ENCODE measurements around the gene SBK1.
A peak's percentile ranks its signal among the peaks of the same experiment; 100 is the strongest.
"Not testable (repeated sequence)": the region's sequence is repeated elsewhere in the genome, so short reads cannot be mapped to it uniquely, and the experiment has no call there.

SBK1 gene

DNA sequence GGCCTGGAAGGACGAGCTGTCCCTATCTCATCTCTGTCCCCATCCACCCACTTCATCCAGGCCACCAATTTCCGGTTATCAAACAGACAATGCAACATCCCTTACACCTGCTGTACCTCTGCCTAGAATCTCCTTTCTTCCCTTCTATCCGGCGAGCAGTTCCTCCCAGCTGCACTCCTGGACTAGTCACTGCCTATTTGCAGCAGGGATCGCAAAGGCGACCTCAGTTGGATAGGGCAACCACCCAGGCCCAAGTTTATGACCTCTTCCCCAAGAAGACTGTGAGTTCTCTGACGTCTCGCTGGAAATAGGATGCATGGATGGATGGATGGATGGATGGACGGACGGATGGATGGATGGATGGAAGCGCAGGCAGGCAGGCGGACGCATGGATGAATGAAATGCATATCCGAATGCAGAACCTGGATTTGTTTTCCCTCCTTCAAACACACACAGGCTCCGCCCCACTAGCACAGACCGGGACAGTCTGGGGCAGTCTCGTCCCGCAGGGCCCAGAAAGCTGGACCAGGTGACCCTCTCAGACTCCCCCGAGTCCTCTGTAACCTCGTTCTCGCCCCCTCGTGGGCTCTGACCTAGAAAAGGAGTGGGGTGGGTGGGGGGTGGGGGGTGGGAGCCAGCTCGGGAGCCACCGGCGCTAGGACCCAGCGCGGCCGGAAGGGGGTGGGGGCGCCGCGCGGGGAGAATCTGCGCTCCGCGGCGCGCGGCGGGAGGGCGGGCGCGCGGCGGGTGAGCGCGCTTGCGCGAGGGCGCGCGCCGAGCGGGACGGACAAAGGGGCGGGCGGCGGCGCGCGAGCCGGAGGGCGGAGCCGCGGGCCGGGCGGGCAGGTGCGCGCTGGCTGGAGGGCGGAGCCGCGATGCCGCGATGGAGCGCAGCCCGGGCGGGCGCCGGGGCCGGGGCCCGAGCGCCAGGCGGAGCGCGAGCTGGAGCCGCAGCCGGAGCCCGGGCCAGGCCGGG is at the start of gene SBK1:
SBK1 (plus strand) TSS at position 875 of the 976 bp plus-strand sequence. CDS start 24,867 bp downstream, outside the sequence.
- DNase-seq: peak; percentile 87 to 92

DNA sequence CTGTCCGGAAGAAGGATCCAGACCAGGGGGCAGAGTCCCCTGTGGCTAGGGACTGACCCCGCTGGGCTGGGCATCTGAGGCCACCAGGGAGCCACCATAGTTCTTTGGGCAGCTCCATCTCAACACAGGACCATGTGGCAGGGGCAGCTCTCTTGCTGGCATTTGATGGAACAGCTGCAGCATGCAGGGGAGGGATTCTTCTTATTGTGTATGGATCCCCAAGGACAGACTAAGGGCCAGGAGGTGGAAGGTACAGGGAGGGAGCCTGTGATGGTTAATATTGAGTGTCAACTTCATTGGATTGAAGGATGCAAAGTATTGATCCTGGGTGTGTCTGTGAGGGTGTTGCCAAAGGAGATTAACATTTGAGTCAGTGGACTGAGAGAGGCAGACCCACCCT is 42.8 kb upstream of the SBK1 start:
- DNase-seq: not testable (repeated sequence)

DNA sequence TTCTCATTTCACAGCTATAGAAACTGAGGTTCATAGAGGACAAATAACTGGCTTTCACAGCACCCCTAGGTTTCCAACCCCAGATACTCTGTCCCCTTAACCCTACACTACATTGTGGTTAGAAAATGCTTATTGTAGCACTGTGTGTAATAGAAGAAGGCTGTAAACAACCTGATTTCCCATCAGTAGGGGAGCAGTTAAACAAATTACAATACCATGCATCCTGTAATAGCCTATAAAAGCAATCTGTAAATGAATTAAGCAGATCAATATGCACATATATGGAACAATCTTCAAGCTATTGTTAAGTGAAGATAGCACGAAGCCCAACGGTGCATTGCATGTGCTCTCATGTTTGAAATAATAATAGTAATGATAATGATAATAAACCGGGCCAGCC is 41.3 kb upstream of the SBK1 start:
- no peak for DNase-seq

DNA sequence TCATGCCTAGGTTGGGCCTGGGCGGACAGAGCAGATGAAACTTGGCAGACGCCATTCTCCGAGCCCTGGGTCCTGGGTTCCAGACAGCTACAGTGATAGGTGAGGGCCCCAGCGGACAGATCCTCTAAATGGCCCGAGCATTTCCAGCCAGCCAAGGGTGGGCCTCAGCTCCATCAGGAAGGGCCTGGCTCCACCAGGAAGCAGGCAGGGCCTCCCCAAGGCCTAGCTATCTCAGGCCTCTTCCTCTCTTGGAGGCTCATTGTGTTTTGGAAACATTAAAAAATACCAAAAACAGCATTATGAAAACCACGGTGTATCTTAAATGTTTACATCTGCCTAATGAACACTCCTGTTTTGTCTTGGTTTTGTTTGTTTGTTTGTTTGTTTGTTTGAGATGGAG is 38.2 kb upstream of the SBK1 start:
- no peak for DNase-seq

DNA sequence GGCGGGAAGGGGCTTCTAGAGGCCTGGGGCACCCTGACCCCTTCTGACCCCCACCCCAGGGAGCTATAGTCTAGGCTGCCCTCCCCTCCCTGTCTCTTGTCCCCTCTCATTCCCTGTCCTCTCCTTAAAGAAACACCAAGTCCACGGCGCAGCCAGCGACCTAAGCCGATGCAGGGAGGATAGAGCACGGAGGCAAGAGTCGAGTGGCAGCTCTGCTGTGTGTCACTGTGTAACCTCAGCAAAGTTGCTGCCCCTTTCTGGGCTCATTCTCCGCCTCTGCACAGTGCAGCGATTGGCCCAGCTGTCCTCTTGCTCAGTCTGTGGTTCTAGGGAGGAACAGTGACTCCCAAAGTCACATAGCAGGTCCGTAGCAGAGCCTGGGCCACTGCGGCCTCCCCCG is 36.5 kb upstream of the SBK1 start:
- no peak for DNase-seq

DNA sequence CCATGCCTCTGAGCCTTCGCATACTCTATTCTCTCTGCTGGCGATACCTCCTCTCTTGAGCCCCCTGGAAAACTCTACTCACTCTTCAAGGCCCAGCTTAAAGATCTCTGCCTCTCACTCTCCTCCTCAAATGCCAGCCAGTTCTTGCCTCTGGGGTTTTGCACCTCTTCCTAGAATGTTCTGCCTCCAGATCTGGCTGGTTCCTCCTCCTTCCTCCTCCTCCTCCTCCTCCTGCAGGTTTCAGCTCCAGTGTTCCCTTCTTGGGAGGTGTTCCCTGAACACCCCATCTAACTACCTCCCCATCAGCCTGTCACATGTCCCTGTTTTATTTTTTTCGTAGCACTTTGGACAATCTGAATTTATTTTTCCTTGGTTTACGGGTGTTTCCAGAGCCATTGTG is 35.1 kb upstream of the SBK1 start:
- DNase-seq: no peak

DNA sequence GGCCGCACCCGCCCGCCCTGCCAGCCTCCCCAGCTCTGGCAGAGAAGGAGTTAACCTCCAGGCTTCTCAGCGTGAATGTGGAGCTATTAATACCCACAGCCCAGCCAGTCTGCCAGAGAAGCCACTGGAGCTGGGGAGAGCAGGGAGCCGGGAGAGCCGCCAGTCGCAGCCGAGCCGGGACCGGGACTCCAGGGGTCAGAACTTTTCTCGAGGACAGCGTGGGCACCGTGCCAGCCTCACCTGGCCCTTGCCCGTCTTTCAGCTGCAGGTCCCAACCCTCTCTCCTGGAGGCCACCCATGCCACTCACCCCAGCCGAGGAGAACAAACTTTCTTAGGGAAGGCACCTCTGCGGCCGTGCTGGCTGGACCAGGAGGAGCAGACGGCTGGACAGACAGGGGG is 33.8 kb upstream of the SBK1 start:
- DNase-seq: peak; percentile 6 to 22

DNA sequence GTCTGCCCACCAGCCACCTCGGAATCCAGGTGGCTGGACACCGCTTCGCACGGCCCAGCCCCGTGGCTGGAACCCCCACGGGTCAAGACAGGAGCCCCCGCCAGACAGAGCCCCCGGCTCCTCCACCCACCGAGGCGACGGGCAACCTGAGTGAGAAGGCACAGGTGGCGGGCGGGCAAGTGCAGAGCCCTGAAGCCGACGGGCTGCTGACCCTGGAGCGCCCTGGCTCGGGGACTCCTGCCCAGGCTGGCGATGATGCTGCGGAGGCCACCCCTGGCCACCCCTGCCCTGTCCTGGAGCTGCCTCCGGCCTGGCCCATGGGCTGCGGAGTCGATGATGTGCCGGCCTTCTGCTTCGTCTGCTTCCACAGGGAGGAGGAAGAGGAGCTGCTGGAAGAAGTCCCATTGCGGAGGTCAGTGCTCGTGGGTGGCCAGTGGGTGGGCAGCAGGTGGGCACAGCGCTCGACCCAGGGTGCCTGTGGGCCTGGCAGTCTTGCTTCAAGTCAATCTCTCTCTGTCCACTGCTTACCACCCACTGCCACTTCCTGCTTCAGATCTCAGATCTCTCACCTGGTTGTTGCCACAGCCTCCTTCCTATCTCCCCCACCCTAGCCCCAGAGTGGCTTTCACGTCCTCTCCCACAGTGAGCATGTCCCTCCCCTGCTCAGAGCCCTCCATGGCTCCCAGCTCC is 33.1 kb upstream of the SBK1 start:
- DNase-seq: no peak

DNA sequence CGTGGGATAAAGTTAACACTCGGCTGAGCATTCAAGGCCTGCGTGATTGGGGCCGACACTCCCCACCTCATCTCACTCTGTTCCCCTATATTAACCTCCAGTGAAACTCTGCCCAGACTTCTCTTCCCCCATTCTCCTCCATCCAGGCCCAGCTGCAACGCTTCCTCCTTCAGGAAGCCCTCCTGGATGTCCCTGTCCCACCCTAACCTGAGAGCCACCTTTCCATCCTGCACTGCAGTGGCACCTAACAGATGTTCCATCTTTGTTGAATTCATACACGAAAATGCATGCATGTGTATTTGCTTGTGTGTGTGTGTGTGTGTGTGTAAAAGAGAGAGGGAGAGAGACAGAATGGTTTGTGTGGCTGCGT is 32.6 kb upstream of the SBK1 start:
- no peak for DNase-seq

DNA sequence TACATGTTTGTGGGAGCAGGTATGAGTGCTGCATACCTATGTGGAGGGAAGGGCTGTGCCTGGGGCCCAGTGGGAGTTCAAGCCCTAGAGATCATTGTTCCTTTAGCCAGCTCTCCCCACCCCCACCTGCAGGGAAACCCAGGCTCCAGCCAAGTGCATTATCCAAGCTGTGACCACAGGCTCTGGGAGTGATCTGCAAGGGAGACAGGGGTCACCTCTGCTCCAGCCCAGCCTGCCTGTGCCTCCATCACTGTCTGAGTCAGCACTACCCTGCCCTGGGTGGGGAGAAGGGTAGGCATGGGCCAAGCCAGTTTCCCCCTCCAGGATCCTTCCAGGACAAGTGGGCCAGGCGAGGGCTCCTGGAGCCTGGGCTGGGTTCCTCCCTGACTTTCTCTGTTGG is 32.1 kb upstream of the SBK1 start:
- no peak for DNase-seq

DNA sequence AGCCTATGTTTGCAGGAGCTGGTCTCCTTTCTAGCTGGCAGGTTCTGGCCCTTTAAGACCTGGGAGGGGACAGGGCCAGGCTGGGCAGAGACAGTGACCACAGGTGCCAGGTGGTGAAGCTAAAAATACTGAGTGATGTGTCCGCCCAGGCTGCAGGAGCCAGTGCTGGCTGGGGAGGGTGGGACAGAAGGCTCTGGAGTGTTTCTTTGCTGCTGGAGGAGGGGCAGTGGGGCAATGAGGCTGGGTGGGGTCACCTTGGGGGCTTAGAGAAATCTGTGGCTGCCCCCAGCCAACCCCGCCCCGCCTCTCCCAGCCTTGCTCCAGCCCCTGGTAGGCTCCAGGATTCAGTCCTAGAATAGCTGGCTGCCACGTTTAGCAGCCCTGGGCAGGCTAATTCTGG is 30.4 kb upstream of the SBK1 start:
- peak in 1 of 2 experiments; percentile 36 for DNase-seq

DNA sequence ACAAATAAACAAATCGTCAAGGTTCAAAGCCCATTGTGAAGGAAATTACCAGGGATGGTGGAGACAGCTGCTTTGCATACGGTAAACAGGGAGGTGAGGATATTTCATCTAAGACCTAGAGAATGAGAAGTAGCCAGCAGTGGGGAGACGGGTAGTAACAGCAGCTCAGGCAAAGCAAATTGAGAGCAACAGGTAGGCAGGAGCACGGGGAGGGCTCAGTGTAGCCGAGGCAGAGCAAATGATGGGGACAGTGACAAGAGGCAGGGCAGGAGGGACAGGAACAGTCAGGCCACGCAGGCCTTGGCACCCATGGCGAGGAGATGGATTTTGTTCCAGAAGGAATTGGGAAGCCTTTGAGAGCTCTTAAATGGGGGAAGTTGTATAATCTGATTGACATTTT is 29.0 kb upstream of the SBK1 start:
- no peak for DNase-seq

DNA sequence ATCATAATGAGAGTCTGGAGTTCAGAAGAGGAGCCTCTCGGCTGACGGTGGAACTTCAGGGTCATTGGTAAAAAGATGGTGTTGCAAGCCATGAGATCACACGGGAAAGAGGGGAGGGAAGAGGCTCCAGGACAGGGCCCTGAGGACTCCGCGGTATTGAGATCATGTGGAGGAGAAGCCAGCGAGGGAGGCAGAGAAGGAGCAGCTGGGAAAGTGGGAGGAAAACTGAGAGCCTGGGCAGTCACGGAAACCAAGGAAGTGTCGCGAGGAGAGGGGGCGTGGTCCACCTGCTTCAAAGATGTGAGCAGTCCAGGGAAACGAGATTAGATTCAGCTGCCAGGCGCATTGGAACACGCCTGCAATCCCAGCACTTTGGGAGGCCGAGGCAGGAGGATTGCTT is 27.7 kb upstream of the SBK1 start:
- DNase-seq: no peak

DNA sequence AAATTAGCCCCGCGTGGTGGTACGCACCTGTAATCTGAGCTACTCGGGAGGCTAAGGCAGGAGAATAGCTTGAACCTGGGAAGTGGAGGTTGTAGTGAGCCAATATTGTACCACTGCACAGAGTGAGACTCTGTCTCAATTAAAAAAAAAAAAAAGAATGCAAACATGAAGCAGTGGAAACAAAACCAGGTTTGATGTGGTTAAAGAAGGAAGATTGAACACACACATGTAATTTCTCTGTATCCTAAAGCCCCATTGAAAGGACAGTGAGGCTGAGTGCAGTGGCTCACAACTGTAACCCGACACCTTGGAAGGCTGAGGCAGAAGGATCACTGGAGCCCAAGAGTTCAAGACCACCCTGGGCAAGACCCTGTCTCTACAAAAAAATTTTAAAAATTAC is 26.5 kb upstream of the SBK1 start:
- DNase-seq: no peak

DNA sequence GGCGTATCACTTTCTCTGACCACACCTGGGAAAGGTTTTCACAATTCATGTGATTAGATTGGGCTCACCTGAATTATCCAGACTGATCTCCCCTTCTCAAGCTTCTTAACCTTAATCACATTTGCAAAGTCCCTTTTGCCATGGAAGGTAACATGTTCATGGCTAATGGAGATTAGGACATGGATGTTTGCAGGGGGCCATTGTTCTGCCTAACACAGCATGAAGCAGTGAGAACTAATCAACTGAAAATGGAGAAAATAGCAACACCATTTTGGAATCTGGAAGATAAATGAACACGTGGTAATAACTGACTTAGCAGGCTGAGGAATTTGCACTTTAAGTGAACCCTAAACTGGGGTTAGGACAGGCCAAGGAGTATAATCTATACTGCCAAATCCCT is 25.0 kb upstream of the SBK1 start:
- DNase-seq: no peak

DNA sequence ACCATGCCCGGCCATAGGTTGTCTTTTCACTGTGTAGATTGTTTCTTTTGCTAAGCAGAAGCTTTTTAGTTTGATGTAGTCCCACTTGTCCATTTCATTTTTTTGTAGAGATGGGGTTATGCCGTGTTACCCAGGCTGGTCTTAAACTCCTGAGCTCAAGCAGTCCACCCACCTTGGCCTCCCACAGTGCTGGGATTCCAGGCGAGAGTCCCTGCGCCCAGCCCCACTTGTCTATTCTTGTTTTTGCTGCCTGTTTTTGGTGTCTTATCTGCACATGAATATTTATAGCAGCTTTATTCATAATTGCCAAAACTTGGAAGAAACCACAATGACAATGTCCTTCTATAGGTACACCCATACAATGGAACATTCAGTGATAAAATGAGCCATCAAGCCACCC is 18.8 kb upstream of the SBK1 start:
- DNase-seq: no peak

DNA sequence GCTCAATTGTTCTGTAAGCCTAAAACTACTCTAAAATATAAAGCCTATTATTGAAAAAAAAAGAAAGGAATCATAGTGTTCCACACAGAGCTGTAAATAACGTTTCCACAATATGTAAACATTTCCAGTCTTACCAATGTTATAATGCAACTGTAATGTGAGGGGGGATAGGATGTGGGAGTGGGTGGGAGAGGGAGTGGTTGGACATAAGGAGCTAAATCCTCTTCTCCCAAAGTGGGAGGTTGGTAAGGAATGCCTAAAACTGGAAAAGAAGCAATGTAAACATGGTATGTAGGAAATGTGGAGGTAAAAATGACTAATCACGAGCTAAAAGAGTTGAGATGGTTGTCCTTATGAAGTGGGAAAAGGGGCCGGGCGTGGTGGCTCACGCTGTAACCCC is 17.6 kb upstream of the SBK1 start:
- no peak for DNase-seq

DNA sequence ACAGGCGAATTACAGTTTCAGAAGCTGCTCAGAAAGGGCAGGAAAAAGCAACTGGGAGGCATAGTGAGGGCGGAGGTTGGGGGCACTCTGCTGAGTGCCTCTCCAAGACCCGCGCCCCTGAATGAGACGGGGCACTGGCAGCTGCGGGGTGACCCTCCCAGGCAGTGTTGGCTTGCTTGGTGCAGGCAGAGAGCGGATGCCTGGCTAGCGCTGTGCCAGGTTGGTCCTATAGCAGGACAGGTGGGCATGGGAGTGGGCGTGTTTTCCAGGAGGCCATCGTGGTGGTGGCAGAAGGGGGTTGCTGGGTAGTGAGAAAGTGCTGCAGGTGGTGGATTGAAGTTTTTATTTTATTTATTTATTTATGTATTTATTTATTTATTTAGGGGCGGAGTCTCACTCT is 16.0 kb upstream of the SBK1 start:
- no peak for DNase-seq

DNA sequence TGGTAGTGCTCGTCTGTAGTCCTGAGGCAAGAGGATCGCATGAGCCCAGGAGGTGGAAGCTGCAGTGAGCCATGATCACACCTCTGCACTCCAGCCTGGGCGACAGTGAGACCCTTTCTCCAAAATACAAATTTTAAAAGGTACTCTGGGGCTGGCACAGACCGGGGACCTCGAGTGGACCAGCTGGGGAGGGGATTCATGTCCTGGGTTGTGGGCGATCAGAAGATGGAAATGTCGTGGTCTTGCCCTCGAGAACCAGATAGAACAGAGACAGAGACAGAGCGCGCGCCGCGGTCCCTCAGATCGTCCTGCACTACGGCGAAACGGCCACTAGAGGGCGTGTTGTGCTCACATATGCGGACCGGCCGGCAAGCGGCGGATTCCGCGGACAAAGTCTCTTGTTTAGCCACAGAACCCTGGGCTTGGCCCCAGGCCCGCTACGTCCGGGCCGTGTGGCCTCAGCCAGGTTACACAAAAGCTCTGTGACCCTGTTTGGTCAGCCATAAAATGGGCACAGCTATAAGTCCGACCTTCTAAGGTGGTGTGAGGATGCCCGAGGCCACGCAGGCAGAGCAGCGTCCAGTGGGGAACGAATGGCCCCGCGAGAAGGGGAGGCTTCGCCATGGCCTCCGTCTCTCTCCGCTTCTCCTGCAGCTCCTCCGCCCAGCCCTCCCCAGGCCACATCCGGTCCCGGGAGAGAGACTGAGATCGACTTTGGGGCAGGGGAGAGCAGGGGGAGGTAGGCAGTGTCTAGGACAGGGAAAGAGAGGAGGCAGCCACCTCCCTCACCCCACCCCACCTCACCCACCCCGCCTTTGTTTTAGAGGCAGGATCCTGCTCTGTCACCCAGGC is 14.6 kb upstream of the SBK1 start:
- DNase-seq: peak; percentile 85 to 88

DNA sequence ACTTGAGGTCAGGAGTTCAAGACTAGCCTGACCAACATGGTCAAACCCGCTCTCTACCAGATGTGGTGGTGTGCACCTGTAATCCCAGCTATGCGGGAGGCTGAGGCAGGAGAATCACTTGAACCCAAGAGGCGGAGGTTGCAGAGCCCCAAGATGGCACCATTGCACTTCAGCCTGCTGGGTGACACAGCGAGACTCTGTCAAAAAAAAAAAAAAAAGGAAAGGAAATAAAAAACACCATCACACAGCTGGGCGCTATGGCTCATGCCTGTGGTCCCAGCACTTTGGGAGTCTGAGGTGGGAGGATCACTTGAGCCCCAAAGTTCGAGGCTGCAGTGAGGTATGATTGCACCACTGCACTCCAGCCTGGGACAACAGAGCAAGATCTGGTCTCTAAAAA is 13.3 kb upstream of the SBK1 start:
- DNase-seq: no peak

DNA sequence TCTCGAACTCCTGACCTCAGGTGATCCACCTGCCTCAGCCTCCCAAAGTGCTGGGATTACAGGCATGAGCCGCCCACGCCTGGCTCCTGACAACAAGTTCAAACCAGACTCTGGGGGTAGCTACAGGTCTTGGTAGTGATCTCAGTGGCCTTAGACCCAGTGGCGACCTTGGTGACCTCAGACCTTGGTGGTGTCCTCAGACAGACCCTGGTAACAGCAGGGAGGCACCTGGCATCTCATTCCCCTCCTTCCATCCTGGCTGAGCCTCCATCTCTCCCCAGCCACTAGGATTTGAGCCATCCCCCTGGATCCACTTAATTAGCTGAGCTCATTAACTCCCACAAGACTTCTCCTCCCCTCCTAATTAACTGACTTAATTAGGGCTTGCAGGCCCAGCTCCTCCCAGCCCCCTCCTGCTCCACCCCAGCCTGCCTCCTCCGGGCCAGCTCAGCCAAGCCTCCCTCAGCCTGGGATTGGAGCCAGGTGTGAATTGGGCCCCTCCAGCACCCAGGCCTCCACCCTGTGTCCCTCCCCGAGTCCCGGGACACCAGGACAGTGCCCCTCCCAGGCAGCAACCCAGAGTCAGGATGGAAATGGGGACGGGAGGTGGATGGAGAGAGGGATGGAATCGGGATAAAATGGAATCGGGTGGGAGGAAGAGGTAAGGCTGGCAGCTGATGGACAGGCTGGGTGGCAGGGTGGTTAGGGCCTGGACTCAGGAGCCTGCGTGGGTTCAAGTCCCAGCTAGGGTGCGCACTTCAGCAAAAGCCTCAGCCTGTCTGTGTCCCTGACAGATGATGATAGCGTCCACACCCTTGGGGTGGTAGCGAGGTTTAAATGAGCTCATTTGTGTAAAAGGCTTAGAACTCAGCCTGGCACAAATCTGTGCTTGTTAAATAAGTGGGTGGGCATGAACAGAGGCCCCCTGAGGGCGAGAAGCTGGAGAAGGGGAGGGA is 11.2 kb upstream of the SBK1 start:
- DNase-seq: no peak

DNA sequence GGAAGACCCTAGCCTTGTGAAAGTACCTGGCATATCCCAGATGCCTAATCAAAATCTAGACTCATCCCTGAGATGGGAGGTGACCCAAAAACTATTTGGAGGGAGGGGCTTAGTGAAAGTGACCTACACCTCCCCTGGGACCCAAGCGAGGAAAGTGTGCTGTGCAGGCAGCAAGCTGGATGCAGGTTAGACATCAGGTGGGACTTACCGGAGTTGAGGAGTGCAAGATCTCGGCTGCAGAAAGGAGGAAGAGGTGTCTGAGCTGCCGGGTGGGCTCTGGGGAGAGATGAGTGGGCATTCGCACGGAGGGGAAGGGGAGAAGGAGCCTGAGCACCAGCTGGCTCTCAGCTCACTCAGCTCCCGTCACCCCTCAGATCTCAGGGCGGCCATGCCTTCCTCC is 10.3 kb upstream of the SBK1 start:
- no peak for DNase-seq

Measured in SHP77 (cell line).